HCT116 (cell line): Measurements from ENCODE around the gene ENPP6. TPM values are rescaled to one million over a fixed set of nuclear protein-coding genes. Genes with fewer than 3 reads are reported as not detected.

Source experiments
- ATAC-seq: fragments of 200-7000 bp; cut with Tn5 transposase; 2 replicates; pipeline ENCODE4 v1.9.1; 2020; ENCODE audit warnings: mild to moderate bottlenecking, moderate library complexity
- BruUV-seq: library from RNA; stranded (reverse); fragments of 400-500 nt; replicated peaks from 2 replicates; lab custom pipeline; 2021; lab: Mats Ljungman, UMichigan
- CTCF ChIA-PET: fragments of 300-600 bp; sonication (Branson Sonifier 250); formaldehyde crosslinking; loops from one replicate; lab custom pipeline; 2021; ENCODE audit warnings: antibody characterized with exemption; lab: Charles Lee
- POLR2A ChIA-PET: fragments of 300-600, 350-600 bp; sonication (Branson Sonifier 250); formaldehyde crosslinking; loops from one replicate; lab custom pipeline; 2021; ENCODE audit warnings: antibody characterized with exemption; lab: Charles Lee
- RAD21 ChIA-PET, 2 experiments: fragments of 300-600 bp; sonication (Branson Sonifier 250); formaldehyde crosslinking; loops; one replicate each; lab custom pipeline; 2023; ENCODE audit warnings: low total read pairs in 2 of 2; ENCODE audit not compliant: uncharacterized antibody in 2 of 2, unreplicated experiment in 2 of 2, low non-redundant PET in 1 of 2; lab: Charles Lee
- DNase-seq: peaks from one replicate; pipeline ENCODE4 v3.0.0-alpha.2; 2010; ENCODE audit warnings: low read depth, low spot score
- H2AFZ ChIP-seq: fragments of 200-600 bp; shearing (Covaris generic), sonication (generic); 2 replicates; pipeline ENCODE4 v1.6.1; 2017; ENCODE audit warnings: low read depth, mixed run types, mixed read lengths, antibody characterized with exemption, low read length; ENCODE audit not compliant: poor library complexity, severe bottlenecking
- H3K27ac ChIP-seq: 2 replicates; pipeline ENCODE4 v1.5.1; 2012; ENCODE audit warnings: low read depth, low read length
- H3K27me3 ChIP-seq: fragments of 200-600 bp; sonication (generic); 2 replicates; pipeline ENCODE4 v1.6.1; 2016; ENCODE audit warnings: mixed run types, low read length, mixed read lengths; ENCODE audit not compliant: insufficient read depth
- H3K36me3 ChIP-seq, 2 experiments: fragments of 200-500 bp in 1 of 2; fragments of 200-600 bp in 1 of 2; sonication (Bioruptor generic) in 1 of 2; sonication (generic) in 1 of 2; 2 replicates each; pipeline versions ENCODE4 v1.5.1 to v1.6.1; 2014 to 2016; ENCODE audit warnings: low read length in 2 of 2, inconsistent platforms in 1 of 2, mixed read lengths in 1 of 2, mixed run types in 1 of 2; ENCODE audit not compliant: insufficient read depth in 2 of 2, control insufficient read depth in 1 of 2
- H3K4me1 ChIP-seq, 2 experiments: fragments of 200-600 bp in 1 of 2; sonication (generic) in 1 of 2; 2 replicates each; pipeline versions ENCODE4 v1.5.1 to v1.6.1; 2012 to 2017; ENCODE audit warnings: low read length in 2 of 2, inconsistent platforms in 1 of 2, mild to moderate bottlenecking in 1 of 2, mixed read lengths in 1 of 2, mixed run types in 1 of 2, moderate library complexity in 1 of 2; ENCODE audit not compliant: insufficient read depth in 2 of 2, control insufficient read depth in 1 of 2
- H3K4me2 ChIP-seq: fragments of 200-600 bp; sonication (generic); 2 replicates; pipeline ENCODE4 v1.6.1; 2017; ENCODE audit warnings: mixed run types, low read length, mixed read lengths
- H3K4me3 ChIP-seq, 2 experiments: fragments of 200-600 bp in 1 of 2; sonication (generic) in 1 of 2; replicated peaks in 1 of 2; 2 replicates each; pipeline ENCODE4 v1.5.1; 2011 to 2016; ENCODE audit warnings: low read length in 2 of 2, control low read depth in 1 of 2, low read depth in 1 of 2, mild to moderate bottlenecking in 1 of 2, mixed read lengths in 1 of 2, mixed run types in 1 of 2
- H3K79me2 ChIP-seq: fragments of 200-600 bp; sonication (generic); 2 replicates; pipeline ENCODE4 v1.6.1; 2017; ENCODE audit warnings: mild to moderate bottlenecking, mixed run types, low read length, moderate library complexity, mixed read lengths; ENCODE audit not compliant: insufficient read depth
- H3K9ac ChIP-seq: fragments of 200-600 bp; sonication (generic); 2 replicates; pipeline ENCODE4 v1.6.1; 2016; ENCODE audit warnings: low read length, mixed read lengths
- H3K9me2 ChIP-seq: fragments of 200-600 bp; sonication (generic), shearing (Covaris generic); 2 replicates; pipeline ENCODE4 v1.6.1; 2017; ENCODE audit warnings: mixed run types, mild to moderate bottlenecking, moderate library complexity; ENCODE audit not compliant: insufficient read depth
- H3K9me3 ChIP-seq, 2 experiments: fragments of 200-500 bp in 1 of 2; fragments of 200-600 bp in 1 of 2; sonication (Bioruptor generic) in 1 of 2; sonication (generic) in 1 of 2; 2 replicates each; pipeline ENCODE4 v1.6.1; 2014 to 2017; ENCODE audit warnings: low read length in 2 of 2, mixed read lengths in 2 of 2, inconsistent platforms in 1 of 2, low read depth in 1 of 2, mild to moderate bottlenecking in 1 of 2, mixed run types in 1 of 2, moderate library complexity in 1 of 2; ENCODE audit not compliant: control insufficient read depth in 1 of 2, insufficient read depth in 1 of 2
- H4K20me1 ChIP-seq: fragments of 200-600 bp; sonication (generic), shearing (Covaris generic); 2 replicates; pipeline ENCODE4 v1.6.1; 2017; ENCODE audit warnings: mixed run types, mild to moderate bottlenecking, moderate library complexity; ENCODE audit not compliant: insufficient read depth
- ATF3 ChIP-seq: IDR thresholded peaks from 2 replicates; pipeline ENCODE4 v1.6.1; 2012
- CEBPB ChIP-seq: IDR thresholded peaks from 2 replicates; pipeline ENCODE4 v1.6.1; 2012; ENCODE audit warnings: low read depth
- EGR1 ChIP-seq: IDR thresholded peaks from 2 replicates; pipeline ENCODE4 v1.6.1; 2012; ENCODE audit warnings: low read depth
- EZH2 ChIP-seq: fragments of 200-600 bp; sonication (generic); IDR thresholded peaks from 2 replicates; pipeline ENCODE4 v1.6.1; 2017; ENCODE audit warnings: antibody characterized with exemption, mixed run types
- POLR2AphosphoS5 ChIP-seq: IDR thresholded peaks from 2 replicates; pipeline ENCODE4 v1.6.1; 2011; ENCODE audit warnings: mild to moderate bottlenecking, low read depth, low read length, moderate library complexity
- RAD21 ChIP-seq: IDR thresholded peaks from 2 replicates; pipeline ENCODE4 v1.6.1; 2012; ENCODE audit warnings: low read depth, mild to moderate bottlenecking
- SRF ChIP-seq: IDR thresholded peaks from 2 replicates; pipeline ENCODE4 v1.6.1; 2012; ENCODE audit warnings: low read depth
- ZNF274 ChIP-seq: fragments of 200-500 bp; sonication (Bioruptor generic); IDR thresholded peaks from 2 replicates; pipeline ENCODE4 v1.6.1; 2014; ENCODE audit warnings: mild to moderate bottlenecking, low read depth, low read length, inconsistent platforms
- intact Hi-C: fragments of 100-400 bp; cut with micrococcal nuclease; formaldehyde crosslinking; loops from 2 replicates; pipeline ENCODE4 v1.10.0; 2022
- total RNA-seq: library from RNA; stranded (reverse); gene quantifications from one replicate; pipeline ENCODE4 v1.2.1, GENCODE V29; 2021; ENCODE audit not compliant: unreplicated experiment
- TF ChIP-seq, protein P1 (sequence below), 3 experiments: fragments of 200-600 bp in 1 of 3; sonication (generic) in 1 of 3; IDR thresholded peaks in 2 of 3; conservative IDR thresholded peaks in 1 of 3; 2 replicates each; pipeline ENCODE4 v1.5.1; 2012 to 2017; ENCODE audit warnings: low read depth in 2 of 3, low read length in 2 of 3, antibody characterized with exemption in 1 of 3, borderline replicate concordance in 1 of 3, control low read depth in 1 of 3, mild to moderate bottlenecking in 1 of 3, mixed read lengths in 1 of 3, mixed run types in 1 of 3, moderate library complexity in 1 of 3; ENCODE audit not compliant: insufficient read depth in 1 of 3

ENPP6 gene
- total RNA-seq, 1 experiment from 2014 or later: not detected

DNA sequence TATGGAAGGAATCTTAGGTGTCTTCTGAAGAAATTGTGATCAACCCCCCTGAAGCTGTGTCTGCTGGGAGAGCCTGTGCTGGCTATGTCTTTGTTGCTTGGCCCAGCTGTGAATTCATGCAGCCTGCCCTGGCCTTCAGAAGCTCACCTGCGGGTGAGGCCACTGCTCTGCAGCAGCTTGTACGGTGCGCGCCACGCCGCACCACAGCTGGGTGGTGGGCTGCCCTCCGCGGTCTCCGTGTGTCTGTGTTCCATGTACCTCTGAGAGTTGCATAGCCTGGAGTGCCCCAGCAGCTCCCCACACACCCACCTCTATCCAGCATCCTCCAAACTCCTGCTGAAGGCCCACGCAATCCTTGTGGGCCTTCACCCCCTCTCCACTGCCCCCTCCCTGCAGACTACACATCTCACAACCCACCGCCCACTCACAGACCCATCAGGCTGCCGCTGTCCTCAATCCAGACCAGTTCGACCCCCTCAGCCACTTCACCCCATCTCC, 65.6 kb downstream of the ENPP6 start:
- RAD21 ChIA-PET: no interaction called here
- POLR2A ChIA-PET: no interaction called here
- no peak overlapping the region for H3K4me3 ChIP-seq
- H3K79me2 ChIP-seq: no peaks in the 10 kb centered on the region
- intact Hi-C loops: no loop called here
- no peaks in the 10 kb centered on the region for H3K4me1 ChIP-seq
- no peaks in the 10 kb centered on the region for H4K20me1 ChIP-seq
- H2AFZ ChIP-seq: no peak overlapping the region
- no TSS peak for BruUV-seq
- H3K4me2 ChIP-seq: no peak overlapping the region
- no peak for TF ChIP-seq POLR2AphosphoS5
- TF ChIP-seq CEBPB: no peak
- TF ChIP-seq SRF: no peak
- no peak for TF ChIP-seq ZNF274
- TF ChIP-seq, protein P1, sequence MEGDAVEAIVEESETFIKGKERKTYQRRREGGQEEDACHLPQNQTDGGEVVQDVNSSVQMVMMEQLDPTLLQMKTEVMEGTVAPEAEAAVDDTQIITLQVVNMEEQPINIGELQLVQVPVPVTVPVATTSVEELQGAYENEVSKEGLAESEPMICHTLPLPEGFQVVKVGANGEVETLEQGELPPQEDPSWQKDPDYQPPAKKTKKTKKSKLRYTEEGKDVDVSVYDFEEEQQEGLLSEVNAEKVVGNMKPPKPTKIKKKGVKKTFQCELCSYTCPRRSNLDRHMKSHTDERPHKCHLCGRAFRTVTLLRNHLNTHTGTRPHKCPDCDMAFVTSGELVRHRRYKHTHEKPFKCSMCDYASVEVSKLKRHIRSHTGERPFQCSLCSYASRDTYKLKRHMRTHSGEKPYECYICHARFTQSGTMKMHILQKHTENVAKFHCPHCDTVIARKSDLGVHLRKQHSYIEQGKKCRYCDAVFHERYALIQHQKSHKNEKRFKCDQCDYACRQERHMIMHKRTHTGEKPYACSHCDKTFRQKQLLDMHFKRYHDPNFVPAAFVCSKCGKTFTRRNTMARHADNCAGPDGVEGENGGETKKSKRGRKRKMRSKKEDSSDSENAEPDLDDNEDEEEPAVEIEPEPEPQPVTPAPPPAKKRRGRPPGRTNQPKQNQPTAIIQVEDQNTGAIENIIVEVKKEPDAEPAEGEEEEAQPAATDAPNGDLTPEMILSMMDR (IDR thresholded peaks at IDR 0.05 in 2 of 3, conservative IDR thresholded peaks at IDR 0.05 in 1 of 3; ENCODE audit: borderline replicate concordance in 1 of 3, insufficient read depth in 1 of 3, low read depth in 2 of 3, low read length in 2 of 3): no peak
- TF ChIP-seq EZH2: no peak
- TF ChIP-seq ATF3: no peak
- TF ChIP-seq RAD21: no peak
- TF ChIP-seq EGR1: no peak
- TF ChIP-seq, all 23 proteins: peak for 0
- H3K27ac ChIP-seq: no peak overlapping the region
- CTCF ChIA-PET: no interaction called here
- no peak overlapping the region for H3K9ac ChIP-seq
- no peaks in the 10 kb centered on the region for H3K9me3 ChIP-seq
- H3K36me3 ChIP-seq: no peaks in the 10 kb centered on the region
- H3K27me3 ChIP-seq: no peaks in the 10 kb centered on the region
- DNase-seq (no peak), ATAC-seq (no peak)
- no peaks in the 10 kb centered on the region for H3K9me2 ChIP-seq
